IMR-90 (cell line): ENCODE results near the gene SERPINB10. TPM values are rescaled to one million over a fixed set of nuclear protein-coding genes. Genes with fewer than 3 reads are reported as not detected.
A peak's percentile ranks its signal among the peaks of the same experiment; 100 is the strongest.

Experiments
- ATAC-seq: fragments of 200-7000 bp; cut with Tn5 transposase; 2 replicates; pipeline ENCODE4 v1.9.1; 2020; ENCODE audit warnings: low read depth, mild to moderate bottlenecking, moderate library complexity
- BruUV-seq: library from RNA; stranded (reverse); fragments of 400-500 nt; replicated peaks from 2 replicates; lab custom pipeline; 2021; lab: Mats Ljungman, UMichigan
- CTCF ChIA-PET: fragments of 300-600 bp; formaldehyde crosslinking; extraction: SDS; loops from one replicate; lab custom pipeline; 2021; ENCODE audit warnings: antibody characterized with exemption; lab: Yijun Ruan, JAX
- POLR2A ChIA-PET: fragments of 300-600 bp; sonication (Branson Sonifier 250); formaldehyde crosslinking; loops from one replicate; lab custom pipeline; 2022; ENCODE audit warnings: antibody characterized with exemption; ENCODE audit not compliant: unreplicated experiment; lab: Charles Lee
- DNase-seq: peaks from one replicate; pipeline ENCODE4 v3.0.0; 2013
- H2AFZ ChIP-seq: replicated peaks from 2 replicates; pipeline ENCODE3; 2013; ENCODE audit warnings: low read length, mild to moderate bottlenecking; ENCODE audit not compliant: poor library complexity
- H2AK5ac ChIP-seq: 2 replicates; pipeline ENCODE4 v1.6.1; 2013; ENCODE audit warnings: low read depth, low read length, inconsistent platforms
- H2AK9ac ChIP-seq: replicated peaks from 2 replicates; pipeline ENCODE3; 2013; ENCODE audit warnings: mild to moderate bottlenecking, low read depth, low read length, moderate library complexity; ENCODE audit not compliant: poor library complexity
- H2BK120ac ChIP-seq: 2 replicates; pipeline ENCODE4 v1.6.1; 2013; ENCODE audit warnings: low read depth, low read length, inconsistent platforms
- H2BK15ac ChIP-seq: 3 replicates; pipeline ENCODE4 v1.6.1; 2013; ENCODE audit warnings: low read depth, low read length, inconsistent platforms
- H2BK20ac ChIP-seq: 2 replicates; pipeline ENCODE4 v1.6.1; 2013; ENCODE audit warnings: low read depth, mild to moderate bottlenecking, inconsistent platforms, low read length, moderate library complexity
- H2BK5ac ChIP-seq: 2 replicates; pipeline ENCODE4 v1.6.1; 2013; ENCODE audit warnings: mild to moderate bottlenecking, low read depth, low read length, inconsistent platforms; ENCODE audit not compliant: poor library complexity, severe bottlenecking
- H3K14ac ChIP-seq: replicated peaks from 2 replicates; pipeline ENCODE4 v1.6.1; 2013; ENCODE audit warnings: low read depth, low read length, inconsistent platforms
- H3K18ac ChIP-seq: 2 replicates; pipeline ENCODE4 v1.6.1; 2013; ENCODE audit warnings: low read depth, low read length, control low read depth
- H3K23ac ChIP-seq: 2 replicates; pipeline ENCODE4 v1.6.1; 2013; ENCODE audit warnings: low read depth, low read length, inconsistent platforms
- H3K27ac ChIP-seq: 2 replicates; pipeline ENCODE4 v1.5.1; 2013; ENCODE audit warnings: mild to moderate bottlenecking, control low read depth, low read length; ENCODE audit not compliant: insufficient read depth
- H3K27me3 ChIP-seq: 2 replicates; pipeline ENCODE4 v1.6.1; 2013; ENCODE audit warnings: low read length; ENCODE audit not compliant: control insufficient read depth, insufficient read depth
- H3K36me3 ChIP-seq: 2 replicates; pipeline ENCODE4 v1.6.1; 2013; ENCODE audit warnings: low read length, mixed read lengths; ENCODE audit not compliant: control insufficient read depth, insufficient read depth
- H3K4ac ChIP-seq: 2 replicates; pipeline ENCODE4 v1.6.1; 2013; ENCODE audit warnings: low read depth, low read length, inconsistent platforms
- H3K4me1 ChIP-seq: 2 replicates; pipeline ENCODE4 v1.6.1; 2013; ENCODE audit warnings: low read length, mixed read lengths; ENCODE audit not compliant: control insufficient read depth, insufficient read depth
- H3K4me2 ChIP-seq: 2 replicates; pipeline ENCODE4 v1.6.1; 2013; ENCODE audit warnings: low read depth, mild to moderate bottlenecking, control low read depth, low read length, moderate library complexity
- H3K4me3 ChIP-seq: 2 replicates; pipeline ENCODE4 v1.5.1; 2013; ENCODE audit warnings: low read depth, mild to moderate bottlenecking, control low read depth, low read length, moderate library complexity; ENCODE audit not compliant: insufficient read depth
- H3K56ac ChIP-seq: 2 replicates; pipeline ENCODE4 v1.6.1; 2013; ENCODE audit warnings: low read length, inconsistent platforms; ENCODE audit not compliant: insufficient read depth; ENCODE audit errors: extremely low read depth
- H3K79me1 ChIP-seq, 2 experiments: 2 replicates each; pipeline ENCODE4 v1.6.1; 2013; ENCODE audit warnings: low read length in 2 of 2, inconsistent platforms in 1 of 2, low read depth in 1 of 2
- H3K9ac ChIP-seq: 2 replicates; pipeline ENCODE4 v1.6.1; 2013; ENCODE audit warnings: low read depth, low read length, control low read depth
- H3K9me1 ChIP-seq: 2 replicates; pipeline ENCODE4 v1.6.1; 2013; ENCODE audit warnings: low read length, inconsistent platforms; ENCODE audit not compliant: insufficient read depth
- H3K9me3 ChIP-seq: 2 replicates; pipeline ENCODE4 v1.6.1; 2013; ENCODE audit warnings: low read length; ENCODE audit not compliant: control insufficient read depth, insufficient read depth
- H4K20me1 ChIP-seq: 2 replicates; pipeline ENCODE4 v1.6.1; 2013; ENCODE audit warnings: low read length, inconsistent platforms; ENCODE audit not compliant: insufficient read depth
- H4K5ac ChIP-seq: 2 replicates; pipeline ENCODE4 v1.6.1; 2013; ENCODE audit warnings: mild to moderate bottlenecking, low read depth, low read length, control low read depth
- H4K8ac ChIP-seq, 2 experiments: 2 replicates each; pipeline ENCODE4 v1.6.1; 2013; ENCODE audit warnings: low read depth in 2 of 2, low read length in 2 of 2, control low read depth in 1 of 2, inconsistent platforms in 1 of 2
- H4K91ac ChIP-seq: 2 replicates; pipeline ENCODE4 v1.6.1; 2013; ENCODE audit warnings: low read depth, low read length, inconsistent platforms; ENCODE audit not compliant: insufficient read depth
- CTCF ChIP-seq: conservative IDR thresholded peaks from 2 replicates; pipeline ENCODE4 v1.5.1; 2012; ENCODE audit warnings: mild to moderate bottlenecking, low read depth, low read length, improper control_type of control experiment
- FOS ChIP-seq: fragments of 150-350 bp; IDR thresholded peaks from 2 replicates; pipeline ENCODE4 v1.6.1; 2016; ENCODE audit warnings: low read depth, low read length
- MAFK ChIP-seq: IDR thresholded peaks from 2 replicates; pipeline ENCODE4 v1.6.1; 2012; ENCODE audit warnings: low read depth, low read length, improper control_type of control experiment
- RAD21 ChIP-seq: IDR thresholded peaks from 2 replicates; pipeline ENCODE4 v1.6.1; 2012; ENCODE audit warnings: low read length, improper control_type of control experiment
- RFX5 ChIP-seq: IDR thresholded peaks from 2 replicates; pipeline ENCODE4 v1.8.0; 2012; ENCODE audit warnings: low read depth, mild to moderate bottlenecking, low read length, moderate library complexity
- SMC3 ChIP-seq: fragments of 150-350 bp; IDR thresholded peaks from 2 replicates; pipeline ENCODE4 v1.6.1; 2016; ENCODE audit warnings: low read depth, mild to moderate bottlenecking, antibody characterized with exemption, low read length, moderate library complexity
- WGBS, 2 experiments: methylation state at CpG; one replicate each; pipeline versions ENCODE4 v1.1.5 to v1.1.7; 2013; ENCODE audit warnings: missing lambda C conversion rate in 2 of 2; ENCODE audit not compliant: insufficient read length in 1 of 2; ENCODE audit errors: extremely low coverage in 2 of 2; 5-methylcytosine and 5-hydroxymethylcytosine counted together
- dilution Hi-C: fragments of 300-500 bp; cut with HindIII; formaldehyde crosslinking; loops from one replicate; pipeline ENCODE4 v1.14.3; 2018; ENCODE audit warnings: low sequenced_read_pairs; ENCODE audit not compliant: unreplicated experiment
- in situ Hi-C: fragments of 300-500 bp; cut with MboI; formaldehyde crosslinking; loops from 3 replicates; pipeline ENCODE4 v1.14.3; 2019; ENCODE audit warnings: low sequenced_read_pairs, inconsistent platforms, mixed read lengths
- intact Hi-C: fragments of 100-400 bp; cut with micrococcal nuclease; formaldehyde crosslinking; loops from 2 replicates; pipeline ENCODE4 v1.10.0; 2022
- polyA plus RNA-seq, 3 experiments: library from polyadenylated mRNA; depleted of rRNA; stranded (reverse); fragments of >200 nt; gene quantifications; 2 replicates each; pipeline ENCODE4 v1.2.3, GENCODE V29; 2012; ENCODE audit warnings: low replicate concordance in 1 of 3
- total RNA-seq: library from RNA; depleted of rRNA; stranded (reverse); fragments of >200 nt; gene quantifications from 2 replicates; pipeline ENCODE4 v1.2.3, GENCODE V29; 2012

The SERPINB10 gene
- total and polyA plus RNA-seq, 2 of the 4 experiments (the other 2 are of a cell fraction) = not detected

GRCh38 chr18:63963615-63964256 is 56.0 kb downstream of the SERPINB10 start:
- Histone ChIP-seq H3K14ac (no peak overlapping the region), H4K20me1 (no peaks in the 10 kb centered on the region), H3K9me3 (no peaks in the 10 kb centered on the region), H3K18ac (no peak overlapping the region), H3K79me1 (no peaks in the 10 kb centered on the region), H2BK20ac (no peak overlapping the region), H3K9me1 (peaks cover 8% of the 10 kb centered on the region), H4K91ac (no peak overlapping the region), H3K4me2 (no peak overlapping the region), H2AK5ac (peak overlapping the region; percentile 8; the same call in 1 of the 2 replicates), H2BK5ac (no peak overlapping the region), H3K23ac (no peak overlapping the region), H3K36me3 (no peaks in the 10 kb centered on the region), H3K27ac (no peak overlapping the region), H2AK9ac (no peak overlapping the region), H3K4ac (no peak overlapping the region), H2AFZ (no peak overlapping the region), H2BK120ac (no peak overlapping the region), H4K5ac (no peak overlapping the region), H3K4me1 (peaks cover 2% of the 10 kb centered on the region; the same call in 1 of the 2 replicates), H2BK15ac (no peak overlapping the region), H3K56ac (no peak overlapping the region), H3K4me3 (no peak overlapping the region), H3K27me3 (peaks cover 23% of the 10 kb centered on the region), H4K8ac (no peak overlapping the region), H3K9ac (no peak overlapping the region)
- no peak for TF ChIP-seq MAFK
- TF ChIP-seq SMC3 = peak; percentile 57
- no peak for TF ChIP-seq RFX5
- peak; percentile 86 for TF ChIP-seq CTCF
- peak; percentile 72 for TF ChIP-seq RAD21
- TF ChIP-seq FOS = no peak
- in situ Hi-C loops = no loop called here
- DNase-seq = peak; percentile 77
- POLR2A ChIA-PET = no interaction called here
- ATAC-seq = peak; percentile 97
- no CpG with 5 or more reads among the region's 1 CpG for WGBS, 2 experiments
- BruUV-seq = no TSS peak
- CTCF ChIA-PET = interaction anchor here (0.6 to 1.5 kb wide), 9 partner anchors 9 to 276 kb away, joined by 3 to 20 read pairs (median 5); no protein-coding TSS in a partner anchor
- dilution Hi-C loops = no loop called here
- intact Hi-C loops = loop anchor here (1.0 kb wide), 1 partner anchor 31 kb away; no protein-coding TSS in a partner anchor
